ENCODE measurements around the gene GOLGA2.

GRCh38 chr9:128214571-128215490, 61.0 kb downstream of the GOLGA2 start:
- TF ChIP-seq, protein P1, sequence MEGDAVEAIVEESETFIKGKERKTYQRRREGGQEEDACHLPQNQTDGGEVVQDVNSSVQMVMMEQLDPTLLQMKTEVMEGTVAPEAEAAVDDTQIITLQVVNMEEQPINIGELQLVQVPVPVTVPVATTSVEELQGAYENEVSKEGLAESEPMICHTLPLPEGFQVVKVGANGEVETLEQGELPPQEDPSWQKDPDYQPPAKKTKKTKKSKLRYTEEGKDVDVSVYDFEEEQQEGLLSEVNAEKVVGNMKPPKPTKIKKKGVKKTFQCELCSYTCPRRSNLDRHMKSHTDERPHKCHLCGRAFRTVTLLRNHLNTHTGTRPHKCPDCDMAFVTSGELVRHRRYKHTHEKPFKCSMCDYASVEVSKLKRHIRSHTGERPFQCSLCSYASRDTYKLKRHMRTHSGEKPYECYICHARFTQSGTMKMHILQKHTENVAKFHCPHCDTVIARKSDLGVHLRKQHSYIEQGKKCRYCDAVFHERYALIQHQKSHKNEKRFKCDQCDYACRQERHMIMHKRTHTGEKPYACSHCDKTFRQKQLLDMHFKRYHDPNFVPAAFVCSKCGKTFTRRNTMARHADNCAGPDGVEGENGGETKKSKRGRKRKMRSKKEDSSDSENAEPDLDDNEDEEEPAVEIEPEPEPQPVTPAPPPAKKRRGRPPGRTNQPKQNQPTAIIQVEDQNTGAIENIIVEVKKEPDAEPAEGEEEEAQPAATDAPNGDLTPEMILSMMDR (IDR thresholded peaks at IDR 0.05) = no peak
- TF ChIP-seq EZH2phosphoT487 (IDR thresholded peaks at IDR 0.05) = no peak

Data from neural progenitor cell (in vitro differentiated cells).